ENCODE data around the gene ICA1. TPM values are rescaled to one million over a fixed set of nuclear protein-coding genes. Genes with fewer than 3 reads are reported as not detected.

Gene ICA1
- total RNA-seq, 4 donors from 2014 or later: 1.6 to 20.9 (median 4.0) TPM

DNA sequence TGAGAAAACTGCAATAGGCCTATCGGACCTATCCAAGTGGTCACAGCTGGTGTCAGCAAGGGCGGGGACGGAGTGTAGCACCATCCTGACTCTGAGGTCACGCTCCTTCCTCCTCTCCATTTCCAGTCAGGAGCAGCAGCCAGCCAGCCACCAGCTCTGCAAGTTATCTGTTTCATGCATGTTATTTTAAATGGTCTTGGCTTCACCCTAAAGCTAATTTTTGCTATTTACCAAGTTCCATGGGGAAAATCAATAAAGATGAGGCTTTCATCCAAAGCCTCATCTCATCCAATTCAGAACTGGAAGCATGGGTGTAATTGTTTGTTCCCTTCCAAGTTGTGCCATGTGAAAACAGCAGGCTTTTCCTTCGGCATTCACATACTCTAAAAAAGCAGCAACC, 49.3 kb downstream of the ICA1 start:
- H3K36me3 ChIP-seq: no peaks in the 10 kb centered on the region
- peak overlapping the region in 1 of 4 donors; percentile 82 for H3K27ac ChIP-seq
- no peak overlapping the region for H3K4me3 ChIP-seq
- in situ Hi-C loops (cut with MboI; ENCODE audit: low sequenced_read_pairs in 4 of 4): loop anchor here in 3 of 4 donors (10.0 to 25.0 kb wide), 6 partner anchors 448 to 788 kb away; no protein-coding TSS in a partner anchor
- intact Hi-C loops (cut with DNase I; ENCODE audit: low total_unique reads): loop anchor here (5.0 to 10.0 kb wide), 5 partner anchors 40 to 1508 kb away; partner anchors contain the start of genes GLCCI1, MIOS and ZNF12
- DNase-seq: no peak
- H3K27me3 ChIP-seq: no peaks in the 10 kb centered on the region
- no peaks in the 10 kb centered on the region for H3K9me3 ChIP-seq
- peaks cover 11 to 21% of the 10 kb centered on the region in 2 donors for H3K4me1 ChIP-seq
- ATAC-seq: no peak
- TF ChIP-seq, protein P1, sequence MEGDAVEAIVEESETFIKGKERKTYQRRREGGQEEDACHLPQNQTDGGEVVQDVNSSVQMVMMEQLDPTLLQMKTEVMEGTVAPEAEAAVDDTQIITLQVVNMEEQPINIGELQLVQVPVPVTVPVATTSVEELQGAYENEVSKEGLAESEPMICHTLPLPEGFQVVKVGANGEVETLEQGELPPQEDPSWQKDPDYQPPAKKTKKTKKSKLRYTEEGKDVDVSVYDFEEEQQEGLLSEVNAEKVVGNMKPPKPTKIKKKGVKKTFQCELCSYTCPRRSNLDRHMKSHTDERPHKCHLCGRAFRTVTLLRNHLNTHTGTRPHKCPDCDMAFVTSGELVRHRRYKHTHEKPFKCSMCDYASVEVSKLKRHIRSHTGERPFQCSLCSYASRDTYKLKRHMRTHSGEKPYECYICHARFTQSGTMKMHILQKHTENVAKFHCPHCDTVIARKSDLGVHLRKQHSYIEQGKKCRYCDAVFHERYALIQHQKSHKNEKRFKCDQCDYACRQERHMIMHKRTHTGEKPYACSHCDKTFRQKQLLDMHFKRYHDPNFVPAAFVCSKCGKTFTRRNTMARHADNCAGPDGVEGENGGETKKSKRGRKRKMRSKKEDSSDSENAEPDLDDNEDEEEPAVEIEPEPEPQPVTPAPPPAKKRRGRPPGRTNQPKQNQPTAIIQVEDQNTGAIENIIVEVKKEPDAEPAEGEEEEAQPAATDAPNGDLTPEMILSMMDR (IDR thresholded peaks at IDR 0.05 in 4 of 5, conservative IDR thresholded peaks at IDR 0.05 in 1 of 5): no peak
- no peak for TF ChIP-seq POLR2A (IDR thresholded peaks at IDR 0.05)

DNA sequence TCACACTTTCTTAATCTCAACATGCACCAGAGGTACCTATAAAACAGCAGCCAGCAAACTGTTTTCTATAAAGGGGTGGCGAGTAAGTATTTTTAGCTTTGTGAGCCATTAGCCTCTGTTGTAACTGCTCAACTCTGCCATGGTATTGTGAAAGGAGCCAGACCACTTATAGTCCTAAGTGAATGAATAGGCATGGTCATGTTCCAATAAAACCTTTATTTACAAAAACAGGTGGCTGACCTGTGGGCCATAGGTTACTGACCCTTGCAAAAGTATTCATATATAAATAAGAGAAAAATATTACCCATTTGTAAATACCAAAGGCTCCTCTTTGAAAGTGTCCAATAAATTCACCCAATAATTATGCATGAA, 50.3 kb downstream of the ICA1 start:
- Histone ChIP-seq H3K27me3 (no peaks in the 10 kb centered on the region), H3K4me3 (no peak overlapping the region), H3K4me1 (peaks cover 11 to 21% of the 10 kb centered on the region in 2 donors), H3K9me3 (no peaks in the 10 kb centered on the region), H3K27ac (peak overlapping the region; percentile 51 to 82 (median 68)), H3K36me3 (no peaks in the 10 kb centered on the region)
- no peak for TF ChIP-seq POLR2A (IDR thresholded peaks at IDR 0.05)
- TF ChIP-seq, protein P1 (IDR thresholded peaks at IDR 0.05 in 4 of 5, conservative IDR thresholded peaks at IDR 0.05 in 1 of 5): no peak
- DNase-seq (peak; percentile 18 to 55), ATAC-seq (peak; percentile 99)
- in situ Hi-C loops (cut with MboI; ENCODE audit: low sequenced_read_pairs in 4 of 4): loop anchor here in 3 of 4 donors (10.0 to 25.0 kb wide), 6 partner anchors 447 to 787 kb away; no protein-coding TSS in a partner anchor
- intact Hi-C loops (cut with DNase I; ENCODE audit: low total_unique reads): loop anchor here (5.0 to 10.0 kb wide), 5 partner anchors 39 to 1507 kb away; partner anchors contain the start of genes GLCCI1, MIOS and ZNF12

DNA sequence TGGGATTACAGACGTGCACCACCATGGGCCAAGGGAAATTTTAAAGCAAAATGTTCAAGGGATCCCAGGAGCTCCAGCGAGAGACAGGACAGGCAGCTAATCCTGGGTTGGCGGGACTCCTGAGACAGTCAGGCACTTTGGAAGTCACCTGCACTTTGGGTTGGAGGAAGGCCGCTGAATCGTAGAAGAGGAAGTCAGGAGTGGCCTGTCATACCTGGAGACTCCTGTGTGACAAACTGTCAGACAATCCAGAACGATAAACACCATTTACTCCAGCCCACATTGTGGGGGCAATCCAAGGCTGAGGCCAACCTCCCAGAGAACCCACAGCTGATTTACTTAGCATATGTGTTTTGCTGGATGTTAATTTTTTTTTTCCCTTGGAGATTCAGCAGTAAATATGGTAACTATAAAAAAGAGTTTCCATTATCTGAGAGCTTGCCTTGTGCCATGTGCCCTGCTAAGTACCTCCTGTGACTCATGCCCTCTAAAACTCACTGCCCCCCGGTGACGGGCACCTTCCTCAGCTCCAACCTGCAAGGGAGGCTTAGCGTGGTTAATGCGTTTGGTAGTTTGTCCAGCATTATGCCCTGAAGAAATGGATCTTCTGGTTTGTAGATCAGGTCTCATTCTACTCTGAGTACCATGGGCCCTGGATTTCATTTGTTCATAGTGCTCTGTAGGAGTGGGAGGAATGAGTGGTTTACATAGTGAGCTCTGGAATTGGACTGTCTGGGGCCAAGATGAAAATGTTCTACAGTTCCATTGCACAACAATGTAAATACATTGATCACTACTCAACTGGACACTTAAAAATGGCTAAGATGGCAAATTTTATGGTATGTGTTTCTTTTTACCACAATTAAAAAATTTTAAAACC, 50.9 kb downstream of the ICA1 start:
- H3K27me3 ChIP-seq: no peaks in the 10 kb centered on the region

DNA sequence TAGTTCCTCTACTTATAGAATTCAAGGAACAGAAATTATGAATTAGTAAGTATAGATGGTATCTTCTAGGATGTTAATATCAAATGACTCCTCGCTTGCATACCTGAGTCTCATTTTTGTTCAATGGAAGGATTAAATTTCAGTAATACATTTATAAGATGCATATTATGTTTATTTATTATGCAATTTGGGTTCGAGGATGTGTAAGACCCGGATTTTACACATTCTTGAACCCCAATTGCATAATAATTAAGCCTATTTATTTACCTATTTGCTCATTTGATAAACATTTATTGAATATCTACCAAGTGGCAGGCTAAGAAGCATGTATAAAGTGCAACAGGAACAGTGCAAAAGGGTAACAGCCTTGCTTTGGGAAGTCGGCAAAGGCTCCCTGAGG, 52.6 kb downstream of the ICA1 start:
- TF ChIP-seq POLR2A (IDR thresholded peaks at IDR 0.05): no peak
- TF ChIP-seq, protein P1 (IDR thresholded peaks at IDR 0.05 in 4 of 5, conservative IDR thresholded peaks at IDR 0.05 in 1 of 5): no peak
- Histone ChIP-seq H3K27me3 (no peaks in the 10 kb centered on the region), H3K27ac (no peak overlapping the region), H3K4me1 (peaks cover 11 to 21% of the 10 kb centered on the region in 2 donors), H3K36me3 (no peaks in the 10 kb centered on the region), H3K9me3 (no peaks in the 10 kb centered on the region), H3K4me3 (no peak overlapping the region)
- intact Hi-C loops (cut with DNase I; ENCODE audit: low total_unique reads): no loop called here
- ATAC-seq (no peak), DNase-seq (no peak)
- in situ Hi-C loops (cut with MboI; ENCODE audit: low sequenced_read_pairs in 4 of 4): loop anchor here in 2 of 4 donors (25.0 kb wide), 3 partner anchors 447 to 772 kb away; no protein-coding TSS in a partner anchor

More for the DNA sequence above, 50.9 kb downstream of the ICA1 start:
- in situ Hi-C loops (cut with MboI; ENCODE audit: low sequenced_read_pairs in 4 of 4): loop anchor here in 3 of 4 donors (10.0 to 25.0 kb wide), 6 partner anchors 446 to 786 kb away; no protein-coding TSS in a partner anchor
- Histone ChIP-seq H3K36me3 (no peaks in the 10 kb centered on the region), H3K27ac (peak overlapping the region; percentile 51 to 82 (median 68)), H3K4me3 (no peak overlapping the region), H3K4me1 (peaks cover 11 to 21% of the 10 kb centered on the region in 2 donors), H3K9me3 (no peaks in the 10 kb centered on the region)
- intact Hi-C loops (cut with DNase I; ENCODE audit: low total_unique reads): loop anchor here (5.0 to 10.0 kb wide), 5 partner anchors 39 to 1506 kb away; partner anchors contain the start of genes GLCCI1, MIOS and ZNF12
- TF ChIP-seq, protein P1 (IDR thresholded peaks at IDR 0.05 in 4 of 5, conservative IDR thresholded peaks at IDR 0.05 in 1 of 5): no peak
- no peak for TF ChIP-seq POLR2A (IDR thresholded peaks at IDR 0.05)
- DNase-seq (no peak), ATAC-seq (peak; percentile 35 to 49)

Measured in gastrocnemius medialis (tissue), 4 donors.